Progenitor cell of endocrine pancreas (in vitro differentiated cells): ENCODE data around the gene AGBL1. TPM values are rescaled to one million over a fixed set of nuclear protein-coding genes. Genes with fewer than 3 reads are reported as not detected.

Experiments used
- DNase-seq: peaks from one replicate; pipeline ENCODE4 v3.0.0; 2021; ENCODE audit warnings: low spot score; ENCODE audit not compliant: unreplicated experiment
- H3K27ac Mint-ChIP-seq: 2 replicates; pipeline ENCODE4 v1.8.0; 2021; ENCODE audit warnings: mild to moderate bottlenecking, moderate library complexity, mixed read lengths
- H3K27me3 Mint-ChIP-seq: 2 replicates; pipeline ENCODE4 v1.8.0; 2021; ENCODE audit warnings: mixed read lengths
- H3K36me3 Mint-ChIP-seq: 2 replicates; pipeline ENCODE4 v1.8.0; 2022; ENCODE audit warnings: mixed read lengths; ENCODE audit not compliant: insufficient read depth
- H3K4me1 Mint-ChIP-seq: 2 replicates; pipeline ENCODE4 v1.8.0; 2021; ENCODE audit warnings: low read depth, mixed read lengths
- H3K4me3 Mint-ChIP-seq: 2 replicates; pipeline ENCODE4 v1.8.0; 2021; ENCODE audit warnings: low read depth, mild to moderate bottlenecking, moderate library complexity, mixed read lengths
- H3K9me3 Mint-ChIP-seq: 2 replicates; pipeline ENCODE4 v1.8.0; 2021; ENCODE audit warnings: low read depth, mixed read lengths
- total RNA-seq: library from RNA; stranded (reverse); gene quantifications from 2 replicates; pipeline ENCODE4 v1.2.1, GENCODE V29; 2021
- TF ChIP-seq, protein P1 (sequence below): fragments of 200-600 bp; sonication (generic); IDR thresholded peaks from one replicate; pipeline ENCODE4 v1.5.0; 2021; ENCODE audit warnings: antibody characterized with exemption, mild to moderate bottlenecking; ENCODE audit not compliant: unreplicated experiment

The AGBL1 gene
- total RNA-seq, 1 donor from 2014 or later, result not detected

- H3K27me3 Mint-ChIP-seq, result peaks cover 8% of the 10 kb centered on the region
- no peak for DNase-seq
- no peak overlapping the region for H3K27ac Mint-ChIP-seq
- no peaks in the 10 kb centered on the region for H3K9me3 Mint-ChIP-seq
- no peaks in the 10 kb centered on the region for H3K36me3 Mint-ChIP-seq
- TF ChIP-seq, protein P1, sequence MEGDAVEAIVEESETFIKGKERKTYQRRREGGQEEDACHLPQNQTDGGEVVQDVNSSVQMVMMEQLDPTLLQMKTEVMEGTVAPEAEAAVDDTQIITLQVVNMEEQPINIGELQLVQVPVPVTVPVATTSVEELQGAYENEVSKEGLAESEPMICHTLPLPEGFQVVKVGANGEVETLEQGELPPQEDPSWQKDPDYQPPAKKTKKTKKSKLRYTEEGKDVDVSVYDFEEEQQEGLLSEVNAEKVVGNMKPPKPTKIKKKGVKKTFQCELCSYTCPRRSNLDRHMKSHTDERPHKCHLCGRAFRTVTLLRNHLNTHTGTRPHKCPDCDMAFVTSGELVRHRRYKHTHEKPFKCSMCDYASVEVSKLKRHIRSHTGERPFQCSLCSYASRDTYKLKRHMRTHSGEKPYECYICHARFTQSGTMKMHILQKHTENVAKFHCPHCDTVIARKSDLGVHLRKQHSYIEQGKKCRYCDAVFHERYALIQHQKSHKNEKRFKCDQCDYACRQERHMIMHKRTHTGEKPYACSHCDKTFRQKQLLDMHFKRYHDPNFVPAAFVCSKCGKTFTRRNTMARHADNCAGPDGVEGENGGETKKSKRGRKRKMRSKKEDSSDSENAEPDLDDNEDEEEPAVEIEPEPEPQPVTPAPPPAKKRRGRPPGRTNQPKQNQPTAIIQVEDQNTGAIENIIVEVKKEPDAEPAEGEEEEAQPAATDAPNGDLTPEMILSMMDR, result no peak
- no peak overlapping the region for H3K4me3 Mint-ChIP-seq
- H3K4me1 Mint-ChIP-seq, result no peaks in the 10 kb centered on the region
These were observed 19.8 kb upstream of the AGBL1 start for GRCh38 chr15:86059851-86060250.

- H3K27ac Mint-ChIP-seq, result no peak overlapping the region
These were observed 19.0 kb upstream of the AGBL1 start for GRCh38 chr15:86060674-86061073.

DNA sequence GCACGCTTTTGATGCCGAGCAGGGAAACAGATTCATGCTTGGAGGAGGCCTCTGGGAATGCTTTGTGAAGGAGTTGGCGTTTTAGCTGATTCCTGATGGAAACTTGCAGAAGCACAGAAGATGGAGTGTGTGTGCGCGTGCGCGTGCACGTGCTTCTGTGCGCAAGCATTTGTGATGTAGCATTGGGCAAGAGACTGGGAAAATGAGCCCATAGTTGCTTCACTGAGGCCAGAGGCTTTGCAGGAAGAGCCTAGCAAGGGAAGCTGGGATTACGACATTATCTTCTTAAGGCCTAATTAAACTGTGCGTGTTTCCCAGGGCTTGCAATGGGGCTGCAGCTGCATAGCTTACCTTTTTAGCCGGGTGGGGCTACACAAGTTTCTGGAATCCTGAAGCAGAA is 18.1 kb upstream of the AGBL1 start:
- DNase-seq, result no peak
- H3K4me3 Mint-ChIP-seq, result no peak overlapping the region
- H3K9me3 Mint-ChIP-seq, result no peaks in the 10 kb centered on the region
- H3K36me3 Mint-ChIP-seq, result no peaks in the 10 kb centered on the region
- TF ChIP-seq, protein P1, result no peak
- no peaks in the 10 kb centered on the region for H3K4me1 Mint-ChIP-seq
- no peak overlapping the region for H3K27ac Mint-ChIP-seq
- peaks cover 8% of the 10 kb centered on the region for H3K27me3 Mint-ChIP-seq

More at GRCh38 chr15:86060674-86061073, 19.0 kb upstream of the AGBL1 start:
- no peaks in the 10 kb centered on the region for H3K36me3 Mint-ChIP-seq
- no peak for DNase-seq
- peaks cover 8% of the 10 kb centered on the region for H3K27me3 Mint-ChIP-seq
- H3K9me3 Mint-ChIP-seq, result no peaks in the 10 kb centered on the region
- TF ChIP-seq, protein P1, result no peak
- H3K4me3 Mint-ChIP-seq, result no peak overlapping the region
- no peaks in the 10 kb centered on the region for H3K4me1 Mint-ChIP-seq

DNA sequence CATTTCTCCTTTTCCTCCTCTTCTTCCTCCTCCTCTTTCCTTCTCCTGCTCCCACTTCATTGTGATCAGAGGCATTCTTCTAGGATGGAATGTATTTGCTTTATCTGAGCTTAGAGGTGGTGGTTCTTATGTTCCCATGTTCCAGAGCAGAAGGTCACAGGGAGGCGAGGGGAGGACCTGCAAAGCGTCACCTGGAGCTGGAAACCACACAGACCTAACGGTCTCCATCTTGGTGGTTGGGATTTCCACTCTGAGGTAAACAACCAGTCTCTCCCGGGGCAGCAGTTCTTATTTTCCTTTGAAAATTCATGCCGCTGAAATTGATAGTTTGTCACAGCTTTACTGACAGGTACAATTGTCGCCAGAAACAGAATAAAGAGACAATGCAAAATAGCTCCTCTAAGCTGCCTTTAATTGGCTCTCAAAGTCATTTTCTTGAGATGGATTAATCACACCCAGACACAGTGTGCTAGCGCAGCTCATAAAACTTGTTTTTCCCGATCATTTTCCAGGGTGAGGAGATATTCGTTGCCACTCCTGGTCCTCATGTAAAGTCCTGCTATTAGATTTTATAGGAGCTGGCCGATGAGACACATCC is 16.9 kb upstream of the AGBL1 start:
- Mint-ChIP-seq H3K36me3 (no peaks in the 10 kb centered on the region), H3K27me3 (peaks cover 3% of the 10 kb centered on the region), H3K27ac (no peak overlapping the region), H3K4me3 (no peak overlapping the region), H3K4me1 (no peaks in the 10 kb centered on the region), H3K9me3 (peaks cover 7% of the 10 kb centered on the region)
- no peak for DNase-seq
- TF ChIP-seq, protein P1, result no peak

- H3K27me3 Mint-ChIP-seq, result peaks cover 3% of the 10 kb centered on the region
- no peak overlapping the region for H3K4me3 Mint-ChIP-seq
- DNase-seq, result no peak
- no peaks in the 10 kb centered on the region for H3K36me3 Mint-ChIP-seq
- H3K9me3 Mint-ChIP-seq, result peaks cover 7% of the 10 kb centered on the region
- H3K27ac Mint-ChIP-seq, result no peak overlapping the region
- TF ChIP-seq, protein P1, result no peak
- H3K4me1 Mint-ChIP-seq, result no peaks in the 10 kb centered on the region
These were observed 16.1 kb upstream of the AGBL1 start for GRCh38 chr15:86063356-86064095.
